NCI-H82 (cell line): ENCODE measurements around the gene HLA-B.
"Not testable (repeated sequence)": the region's sequence is repeated elsewhere in the genome, so short reads cannot be mapped to it uniquely, and the experiment has no call there.

Experiments
- DNase-seq: peaks from one replicate; lab custom pipeline; 2025; lab: John Stamatoyannopoulos, UW

HLA-B gene

DNA sequence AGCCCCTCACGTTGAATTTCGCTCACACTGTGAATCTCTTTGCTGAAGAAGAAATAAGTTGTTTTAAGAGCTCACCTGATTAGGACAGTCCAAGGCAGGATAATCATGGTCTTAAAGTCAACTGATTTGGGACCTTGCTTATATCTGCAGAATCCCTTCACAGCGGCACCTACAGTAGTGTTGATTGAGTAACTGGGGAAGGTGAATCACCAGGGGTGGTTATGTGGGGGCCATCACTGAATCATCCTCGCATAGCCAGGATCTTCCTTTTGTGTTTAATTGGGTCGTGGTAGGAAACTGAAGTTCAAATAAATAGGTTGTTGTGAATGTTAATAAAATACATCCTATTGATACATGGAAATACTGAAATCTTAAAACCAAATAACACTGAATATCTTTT is 26.2 kb upstream of the HLA-B start:
- no peak for DNase-seq

DNA sequence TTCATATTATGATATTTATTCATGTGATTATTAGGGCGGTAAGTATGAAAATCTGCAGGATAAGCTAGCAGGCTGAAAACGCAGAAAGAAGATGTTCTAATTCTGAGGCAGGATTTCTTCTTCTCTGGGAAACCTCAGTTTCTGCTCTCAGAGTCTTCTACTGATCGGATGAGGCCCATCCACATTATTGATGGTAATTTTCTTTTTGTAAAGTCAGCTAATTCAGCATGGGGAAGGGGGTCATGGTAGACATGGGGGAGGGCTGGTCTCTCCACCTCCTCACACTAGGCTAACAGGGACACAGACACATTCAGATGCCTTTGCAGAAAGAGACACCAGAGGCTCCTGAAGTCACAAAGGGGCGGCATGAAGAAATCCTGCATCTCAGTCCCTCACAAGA is 24.7 kb upstream of the HLA-B start:
- DNase-seq, result no peak

DNA sequence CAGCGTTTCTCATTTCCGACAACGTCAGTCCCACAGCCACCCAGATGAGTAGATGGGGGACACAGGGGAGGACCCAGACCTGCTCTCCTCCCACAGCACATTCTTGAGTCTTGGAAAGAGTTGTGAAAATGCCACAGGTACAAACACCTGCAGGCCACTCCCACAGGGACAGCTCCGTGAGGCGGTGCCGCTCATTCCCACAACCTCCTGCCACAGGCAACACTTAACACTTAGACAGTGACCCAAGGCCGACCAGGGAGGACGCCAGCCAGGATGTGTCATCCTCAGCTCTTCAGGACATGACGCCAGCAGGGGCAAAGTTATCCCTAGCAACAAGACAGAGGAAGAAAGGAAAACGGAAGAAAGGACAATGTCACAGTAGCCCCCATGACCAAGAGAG is 22.9 kb upstream of the HLA-B start:
- no peak for DNase-seq

DNA sequence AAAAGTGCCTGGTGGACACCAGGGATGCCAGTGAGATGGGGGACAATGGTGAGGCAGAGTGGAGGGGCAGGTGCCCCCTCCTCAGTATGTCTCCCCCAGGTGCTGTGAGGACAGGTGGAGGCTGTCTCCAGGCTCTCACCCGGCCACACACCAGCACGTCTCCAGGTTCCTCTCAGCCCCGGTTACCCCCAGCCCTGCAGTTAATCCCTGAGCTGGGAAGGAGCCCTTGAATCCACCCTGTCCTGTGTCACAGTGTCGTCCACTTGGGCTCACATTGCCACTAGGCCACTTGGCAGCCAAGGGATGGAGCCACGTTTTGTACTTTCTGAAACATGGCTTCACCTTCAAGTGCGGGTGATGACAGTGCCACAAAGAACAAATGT is 21.7 kb upstream of the HLA-B start:
- DNase-seq, result no peak

DNA sequence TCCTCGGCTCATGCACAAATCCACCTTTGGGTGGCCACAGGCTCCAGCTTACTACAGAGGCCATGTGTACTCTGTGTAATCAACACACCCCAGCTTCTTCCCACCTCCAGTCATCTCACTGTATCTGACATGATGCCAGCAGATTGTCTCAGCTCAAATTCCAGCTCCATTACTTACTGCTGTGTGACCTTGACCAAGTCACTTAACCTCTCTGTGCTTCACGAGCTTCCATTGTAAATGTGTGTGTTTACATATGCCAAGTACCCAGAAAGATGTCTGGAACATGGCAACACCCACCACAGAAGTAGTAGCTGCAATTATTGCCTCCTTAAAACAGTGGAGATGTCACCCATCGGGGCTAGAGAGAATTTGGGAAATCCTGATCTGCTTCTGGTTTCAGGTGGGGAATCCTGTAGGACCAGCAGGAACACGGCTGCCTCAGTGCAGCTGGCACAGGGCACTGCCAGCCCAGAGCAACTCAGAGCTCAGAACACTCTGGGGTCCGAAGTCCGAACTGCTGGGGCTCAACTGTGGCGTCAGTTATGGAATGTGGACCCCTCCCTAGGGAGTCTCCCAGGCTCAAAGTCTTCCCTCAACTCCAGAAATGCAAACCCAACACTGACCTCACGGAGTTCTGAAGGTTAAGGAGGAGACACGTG is 21.2 kb upstream of the HLA-B start:
- no peak for DNase-seq

DNA sequence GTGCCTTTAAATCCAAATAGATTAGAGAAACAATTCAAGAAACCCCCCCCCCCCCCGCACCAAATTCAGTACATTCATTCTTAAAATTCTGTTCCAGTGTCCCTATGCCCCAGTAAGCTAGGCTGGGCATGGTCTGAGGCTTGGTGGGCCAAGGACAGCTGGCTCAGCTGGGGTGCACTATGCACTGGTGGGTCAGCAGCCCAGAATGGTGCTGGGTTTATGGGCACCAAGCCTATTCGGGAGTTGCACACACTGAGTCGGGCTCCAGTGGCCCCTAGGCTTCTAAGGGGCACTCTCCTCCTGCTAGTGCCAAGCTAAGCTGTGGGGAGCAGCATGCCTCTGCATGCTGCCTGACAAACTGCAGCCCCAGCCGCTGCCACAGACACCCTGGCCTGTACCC is 20.1 kb upstream of the HLA-B start:
- DNase-seq, result no peak

DNA sequence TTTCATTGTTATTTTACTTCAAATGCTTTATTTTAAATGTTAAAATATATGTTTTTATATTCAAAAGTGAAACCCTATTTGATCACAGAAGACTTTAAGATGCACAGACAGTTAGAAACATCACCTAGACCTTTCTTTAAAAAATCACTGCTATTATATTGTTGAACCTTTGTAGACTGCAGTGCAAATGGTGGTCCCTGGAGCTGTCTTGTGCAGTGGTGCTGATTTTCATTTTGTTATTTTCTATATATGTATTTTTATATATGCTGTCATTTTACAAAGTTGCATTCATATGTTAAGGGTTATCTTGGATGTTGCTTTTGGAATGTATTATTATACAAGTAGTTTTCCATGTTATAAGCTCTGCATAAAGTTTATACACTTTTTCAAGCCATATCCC is 18.7 kb upstream of the HLA-B start:
- no peak for DNase-seq

DNA sequence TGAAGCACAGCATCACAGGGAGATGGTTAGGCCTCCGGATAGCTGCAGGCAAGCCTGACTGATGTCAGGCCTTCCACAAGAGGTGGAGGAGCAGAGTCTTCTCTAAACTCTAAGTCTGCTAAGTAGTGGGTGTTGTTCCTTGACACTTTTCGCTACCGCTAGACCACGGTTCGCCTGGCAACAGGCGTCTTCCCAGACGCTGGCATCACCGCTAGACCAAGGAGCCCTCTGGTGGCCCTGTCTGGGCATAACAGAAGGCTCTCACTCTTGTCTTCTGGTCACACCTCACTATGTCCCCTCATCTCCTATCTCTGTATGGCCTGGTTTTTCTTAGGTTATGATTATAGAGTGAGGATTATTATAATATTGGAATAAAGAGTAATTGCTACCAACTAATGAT is 17.1 kb upstream of the HLA-B start:
- DNase-seq, result not testable (repeated sequence)

DNA sequence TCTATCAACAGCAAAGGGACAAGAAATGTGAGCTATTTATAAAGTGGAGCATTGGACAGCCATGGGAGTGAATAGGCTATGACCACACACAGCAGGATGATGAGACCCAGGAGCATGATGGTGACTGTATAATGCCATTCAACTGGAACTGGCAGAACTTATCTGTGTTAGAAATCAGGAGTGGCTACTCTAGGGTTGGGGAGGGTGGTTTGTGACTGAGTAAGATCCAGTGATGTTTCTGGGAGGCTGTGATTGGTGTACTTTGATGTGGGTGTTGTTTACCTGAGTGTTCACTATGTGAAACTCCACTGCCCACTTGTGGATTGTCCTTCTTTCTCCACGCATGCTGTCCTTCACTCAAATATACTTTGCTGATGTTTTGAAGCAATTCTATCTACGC is 11.5 kb upstream of the HLA-B start:
- DNase-seq, result no peak

DNA sequence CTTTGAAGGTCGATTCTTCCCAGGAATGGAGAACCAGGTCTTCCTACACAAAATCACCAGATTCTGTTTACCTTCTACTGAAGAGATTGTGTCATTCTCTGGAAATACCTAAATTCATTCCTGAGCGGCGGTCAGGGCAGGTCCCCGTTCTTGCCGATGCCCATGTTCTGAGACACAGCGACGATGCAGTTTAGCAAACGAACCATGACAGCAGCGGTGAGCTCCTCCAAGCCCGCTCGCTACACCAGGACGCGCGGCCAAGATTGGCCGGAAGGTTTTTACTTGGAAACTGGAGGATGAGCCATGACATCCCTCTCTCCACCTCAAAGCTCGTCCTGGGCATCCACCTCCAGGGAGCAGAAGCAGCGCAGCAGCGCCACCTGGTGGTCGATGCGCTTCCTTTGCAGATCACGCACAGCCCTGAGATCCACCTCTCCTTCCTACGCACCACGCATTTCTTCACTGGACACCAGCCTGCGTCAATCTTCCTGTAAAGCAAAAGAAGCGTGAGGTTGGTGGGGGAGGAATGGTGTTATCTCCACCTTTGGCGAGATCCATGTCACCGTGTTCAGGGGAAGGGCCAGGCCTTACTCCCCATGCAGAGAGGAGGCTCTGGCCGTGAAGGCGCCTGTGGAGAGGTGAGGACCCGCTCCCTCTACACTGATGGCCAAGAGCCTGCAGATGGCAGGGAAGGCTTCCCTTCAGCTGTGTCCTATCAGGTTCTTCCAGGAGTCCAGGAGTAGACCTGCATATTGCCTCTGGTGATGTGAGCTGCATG is 9.9 kb upstream of the HLA-B start:
- DNase-seq, result peak; percentile 91

DNA sequence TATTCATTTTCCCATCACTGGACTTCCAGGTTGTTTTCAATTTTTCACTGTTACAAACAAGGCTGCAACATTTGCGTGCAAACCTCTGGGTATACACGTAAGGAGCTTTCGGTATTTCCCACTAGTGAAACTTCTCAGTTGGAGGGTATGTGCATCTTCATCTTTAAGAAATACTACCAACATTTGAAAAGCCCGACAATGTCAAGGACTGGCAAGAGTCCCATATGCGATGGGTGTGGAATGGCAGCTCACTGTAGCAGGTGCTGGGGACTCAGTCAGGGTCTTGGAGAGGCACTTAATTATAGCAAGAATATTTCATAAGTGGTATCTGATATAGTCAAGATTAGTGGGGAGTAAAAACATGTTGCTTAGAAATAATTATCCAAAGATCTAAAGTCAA is 8.9 kb upstream of the HLA-B start:
- DNase-seq, result no peak

DNA sequence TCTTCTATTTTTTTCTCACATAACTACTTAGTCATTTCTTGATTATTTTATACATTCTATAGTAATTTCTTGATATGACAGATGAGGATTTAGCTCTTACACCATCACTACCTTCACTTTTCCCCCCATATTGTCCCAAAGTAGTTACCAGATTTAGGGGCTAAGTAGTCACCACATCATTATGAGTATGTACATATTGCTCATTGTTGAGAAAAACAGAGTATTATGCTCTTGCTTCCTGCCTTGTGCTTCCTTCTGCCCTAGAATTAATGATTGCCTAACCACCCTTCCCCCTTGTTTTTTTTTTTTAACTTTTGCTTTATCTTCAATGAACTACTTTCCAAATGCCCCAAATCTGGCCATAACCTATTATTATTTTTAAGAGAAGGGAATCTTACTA is 6.8 kb upstream of the HLA-B start:
- DNase-seq, result no peak

DNA sequence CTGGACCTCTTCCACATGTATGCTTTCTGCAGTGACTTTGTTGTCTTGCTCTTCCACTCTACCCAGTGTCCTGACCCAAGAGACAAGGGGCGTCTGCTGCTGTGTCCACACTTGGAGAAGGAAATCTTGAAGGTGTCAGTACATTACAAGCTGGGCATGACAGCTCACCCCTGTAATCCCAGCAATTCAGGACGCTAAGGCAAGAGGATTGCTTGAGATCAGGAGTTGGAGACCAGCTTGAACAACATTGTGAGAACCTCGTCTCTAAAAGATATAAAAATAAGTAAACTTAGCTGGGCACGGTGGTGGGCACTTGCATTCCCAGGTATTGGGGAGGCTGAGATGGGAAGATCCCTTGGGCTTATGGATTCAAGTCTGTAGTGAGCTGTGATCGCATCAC is 5.8 kb upstream of the HLA-B start:
- no peak for DNase-seq

DNA sequence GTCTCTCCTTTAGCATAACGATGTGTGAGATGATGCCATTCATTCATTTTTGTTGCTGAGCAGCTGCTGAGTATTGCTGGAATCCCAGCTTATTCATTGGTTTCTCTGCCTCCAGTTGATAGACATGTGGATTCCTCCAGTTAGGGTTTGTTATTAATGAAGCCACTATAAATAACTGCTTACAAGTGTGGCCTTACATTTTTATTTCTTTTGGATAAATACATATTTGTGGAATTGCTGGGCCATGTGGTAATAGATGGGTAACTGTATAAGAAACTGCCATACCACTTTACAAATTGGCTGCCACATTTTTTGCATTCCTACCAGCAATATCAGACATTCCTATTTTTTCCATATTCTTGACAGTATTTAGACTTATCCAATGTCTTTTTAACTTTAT is 2.6 kb upstream of the HLA-B start:
- DNase-seq, result no peak

DNA sequence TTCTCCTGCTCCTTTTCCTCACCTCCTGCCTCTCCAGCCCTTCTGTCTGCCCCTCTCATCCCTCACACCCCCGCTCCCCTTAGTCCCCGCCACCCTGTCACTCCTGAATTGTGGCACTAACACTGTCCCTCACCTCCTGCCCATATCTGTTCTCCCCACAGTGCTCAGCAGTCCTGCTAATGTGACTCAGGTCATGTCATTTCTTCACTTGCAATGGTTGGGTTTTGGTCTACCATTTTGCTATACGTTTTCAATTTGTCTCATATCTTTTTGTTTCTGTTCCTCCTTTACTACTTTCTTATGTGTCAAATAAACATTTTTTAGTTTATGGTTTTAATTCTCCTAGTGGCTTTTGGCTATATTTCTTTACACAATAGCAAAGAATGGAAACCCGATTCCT is 1.3 kb upstream of the HLA-B start:
- DNase-seq, result no peak

DNA sequence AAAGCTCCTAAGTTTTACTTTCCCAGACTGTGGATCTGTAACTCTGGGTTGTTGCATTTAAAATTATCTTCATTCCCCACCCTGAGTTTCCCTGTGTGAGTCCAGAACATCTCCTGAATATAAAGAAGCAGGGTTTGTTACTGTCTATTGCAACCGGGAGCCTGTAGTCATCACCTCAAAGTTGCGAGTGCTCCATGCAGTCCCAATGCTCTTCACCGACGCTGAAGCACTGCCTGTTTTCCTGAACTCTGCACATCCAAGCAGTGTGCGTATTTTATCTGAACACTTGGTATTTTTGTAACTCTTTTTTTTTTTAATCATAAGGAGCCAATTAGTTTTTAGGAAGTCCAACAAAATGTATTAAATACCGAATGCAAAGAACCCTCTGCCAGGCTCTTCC is 907 bp upstream of the HLA-B start:
- DNase-seq, result no peak

DNA sequence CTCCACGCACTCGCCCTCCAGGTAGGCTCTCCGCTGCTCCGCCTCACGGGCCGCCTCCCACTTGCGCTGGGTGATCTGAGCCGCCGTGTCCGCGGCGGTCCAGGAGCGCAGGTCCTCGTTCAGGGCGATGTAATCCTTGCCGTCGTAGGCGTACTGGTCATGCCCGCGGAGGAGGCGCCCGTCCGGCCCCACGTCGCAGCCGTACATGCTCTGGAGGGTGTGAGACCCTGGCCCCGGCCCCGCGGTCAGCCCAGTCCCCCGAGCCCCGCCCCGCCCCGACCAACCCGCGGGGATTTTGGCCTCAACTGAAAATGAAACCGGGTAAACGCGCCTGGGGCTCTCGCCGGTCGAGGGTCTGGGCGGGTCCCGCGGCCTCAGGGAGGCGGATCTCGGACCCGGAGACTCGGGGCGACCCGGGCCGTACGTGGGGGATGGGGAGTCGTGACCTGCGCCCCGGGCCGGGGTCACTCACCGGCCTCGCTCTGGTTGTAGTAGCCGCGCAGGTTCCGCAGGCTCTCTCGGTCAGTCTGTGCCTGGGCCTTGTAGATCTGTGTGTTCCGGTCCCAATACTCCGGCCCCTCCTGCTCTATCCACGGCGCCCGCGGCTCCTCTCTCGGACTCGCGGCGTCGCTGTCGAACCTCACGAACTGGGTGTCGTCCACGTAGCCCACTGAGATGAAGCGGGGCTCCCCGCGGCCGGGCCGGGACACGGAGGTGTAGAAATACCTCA is 598 bp downstream of the HLA-B start:
- DNase-seq, result no peak

DNA sequence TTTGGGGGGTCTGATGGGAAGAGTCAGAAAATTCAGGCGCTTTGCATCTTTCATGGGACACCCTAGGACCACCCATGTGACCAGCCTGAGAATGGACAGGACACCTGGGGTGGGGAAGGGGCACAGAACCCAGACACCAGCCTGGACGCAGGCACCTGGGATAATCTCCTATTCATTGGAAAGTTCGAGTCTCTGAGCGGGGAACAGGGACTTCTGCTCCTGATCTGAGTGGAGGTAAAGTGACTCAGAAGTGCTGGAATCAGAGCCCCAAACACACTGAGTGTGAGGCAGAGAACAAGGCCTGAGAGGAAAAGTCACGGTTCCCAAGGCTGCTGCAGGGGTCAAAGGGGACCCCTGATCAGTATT is 1.4 kb downstream of the HLA-B start:
- no peak for DNase-seq

DNA sequence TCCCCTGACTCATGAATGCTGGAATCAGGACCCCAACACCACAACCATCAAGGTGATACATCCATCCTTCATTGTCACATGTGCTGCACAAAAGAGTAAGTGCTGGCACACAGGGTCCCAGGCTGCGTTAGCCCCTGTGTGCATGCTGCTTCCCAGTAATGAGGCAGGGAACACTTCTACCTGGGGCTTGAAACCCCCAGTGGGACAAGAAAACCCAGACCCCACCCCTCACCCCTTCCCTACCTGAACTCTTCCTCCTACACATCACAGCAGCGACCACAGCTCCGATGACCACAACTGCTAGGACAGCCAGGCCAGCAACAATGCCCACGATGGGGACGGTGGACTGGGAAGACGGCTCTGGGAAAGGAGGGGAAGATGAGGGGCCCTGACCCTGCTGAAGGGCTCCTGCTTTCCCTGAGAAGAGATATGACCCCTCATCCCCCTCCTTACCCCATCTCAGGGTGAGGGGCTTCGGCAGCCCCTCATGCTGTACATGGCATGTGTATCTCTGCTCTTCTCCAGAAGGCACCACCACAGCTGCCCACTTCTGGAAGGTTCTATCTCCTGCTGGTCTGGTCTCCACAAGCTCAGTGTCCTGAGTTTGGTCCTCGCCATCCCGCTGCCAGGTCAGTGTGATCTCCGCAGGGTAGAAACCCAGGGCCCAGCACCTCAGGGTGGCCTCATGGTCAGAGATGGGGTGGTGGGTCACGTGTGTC is 2.0 kb downstream of the HLA-B start:
- no peak for DNase-seq

DNA sequence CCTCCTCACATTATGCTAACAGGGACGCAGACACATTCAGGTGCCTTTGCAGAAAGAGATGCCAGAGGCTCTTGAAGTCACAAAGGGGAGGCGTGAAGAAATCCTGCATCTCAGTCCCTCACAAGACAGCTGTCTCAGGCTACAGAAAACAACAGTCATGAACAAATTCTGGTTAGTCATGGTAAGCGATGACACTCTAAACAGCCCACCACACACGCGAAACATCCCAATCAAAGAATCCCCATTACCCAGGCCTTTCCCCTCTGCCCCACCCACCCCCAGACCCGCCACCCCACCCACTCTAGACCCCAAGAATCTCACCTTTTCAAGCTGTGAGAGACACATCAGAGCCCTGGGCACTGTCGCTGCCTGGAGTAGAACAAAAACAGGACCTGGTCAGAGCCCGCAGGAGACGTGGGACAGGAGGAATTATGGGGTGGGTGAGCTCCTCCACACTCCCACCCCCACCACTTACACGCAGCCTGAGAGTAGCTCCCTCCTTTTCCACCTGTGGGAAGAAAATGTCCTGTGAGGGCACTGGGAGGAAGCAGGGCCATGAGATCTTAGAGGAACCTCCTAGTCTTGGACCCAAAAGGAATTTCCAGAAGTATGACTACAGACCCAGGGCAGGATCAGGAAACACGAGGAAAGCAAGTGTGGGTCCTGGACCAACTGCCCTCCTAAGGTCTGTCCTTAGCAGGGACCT is 2.7 kb downstream of the HLA-B start:
- DNase-seq, result no peak

DNA sequence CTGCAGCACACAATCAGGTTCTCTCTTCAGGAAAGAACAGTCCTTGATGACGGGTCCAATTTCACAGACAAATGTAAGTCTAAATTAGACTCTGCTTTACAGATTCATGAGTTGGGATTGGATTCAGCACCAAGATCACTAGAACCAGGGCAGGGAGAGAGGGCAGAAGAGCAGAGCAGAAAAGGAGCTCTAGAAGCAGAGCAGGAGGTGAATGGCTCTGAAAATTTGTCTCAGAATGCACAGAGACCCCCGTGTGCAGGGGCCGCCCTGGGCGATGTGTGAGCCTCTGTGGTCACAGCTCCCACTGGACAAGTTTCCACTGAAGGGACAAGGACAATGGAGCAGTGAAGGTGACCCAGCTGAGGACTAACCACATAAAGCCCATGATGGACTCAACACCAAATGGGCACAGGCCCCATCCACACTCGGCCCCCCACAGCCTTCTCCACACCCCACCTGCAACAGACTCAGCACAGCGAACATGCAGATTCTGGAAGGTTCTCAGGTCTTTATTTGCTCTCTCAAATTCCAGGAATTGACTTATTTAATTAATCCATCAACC is 3.5 kb downstream of the HLA-B start:
- DNase-seq, result no peak
